OCI-LY1 (cell line): Measurements from ENCODE around the gene TAS2R30.
A peak's percentile ranks its signal among the peaks of the same experiment; 100 is the strongest.

Experiments used
- H2AFZ ChIP-seq: fragments of 200-600 bp; sonication (generic), shearing (Covaris generic); 2 replicates; pipeline ENCODE4 v1.6.0; 2014; ENCODE audit warnings: antibody characterized with exemption, mild to moderate bottlenecking, low read length
- H3F3A ChIP-seq: fragments of 200-600 bp; sonication (generic), shearing (Covaris generic); 2 replicates; pipeline ENCODE4 v1.6.0; 2014; ENCODE audit warnings: mild to moderate bottlenecking, antibody characterized with exemption, low read length, moderate library complexity; ENCODE audit not compliant: insufficient read depth
- H3K27ac ChIP-seq: fragments of 200-600 bp; sonication (generic); 2 replicates; pipeline ENCODE4 v1.5.1; 2014; ENCODE audit warnings: low read length, mixed run types, mild to moderate bottlenecking, low read depth; ENCODE audit not compliant: poor library complexity, severe bottlenecking
- H3K27me3 ChIP-seq: fragments of 200-600 bp; sonication (generic); 2 replicates; pipeline ENCODE4 v1.6.0; 2014; ENCODE audit warnings: antibody characterized with exemption, mild to moderate bottlenecking, low read length, moderate library complexity; ENCODE audit not compliant: insufficient read depth
- H3K36me3 ChIP-seq: fragments of 200-600 bp; sonication (generic); 2 replicates; pipeline ENCODE4 v1.6.1; 2014; ENCODE audit warnings: mild to moderate bottlenecking, antibody characterized with exemption, low read length, moderate library complexity, mixed read lengths; ENCODE audit not compliant: insufficient read depth
- H3K4me1 ChIP-seq: fragments of 200-600 bp; sonication (generic); 2 replicates; pipeline ENCODE4 v1.5.1; 2014; ENCODE audit warnings: mild to moderate bottlenecking, low read length, moderate library complexity; ENCODE audit not compliant: insufficient read depth, severe bottlenecking
- H3K4me2 ChIP-seq: fragments of 200-600 bp; sonication (generic), shearing (Covaris generic); 2 replicates; pipeline ENCODE4 v1.6.1; 2014; ENCODE audit warnings: low read length
- H3K4me3 ChIP-seq: fragments of 200-600 bp; sonication (generic); 2 replicates; pipeline ENCODE4 v1.5.1; 2014; ENCODE audit warnings: low read length, low read depth, mild to moderate bottlenecking, mixed read lengths; ENCODE audit not compliant: poor library complexity, severe bottlenecking
- H3K79me2 ChIP-seq: fragments of 200-600 bp; shearing (Covaris generic); 2 replicates; pipeline ENCODE4 v1.6.1; 2016; ENCODE audit warnings: mixed run types, low read length, mixed read lengths; ENCODE audit not compliant: insufficient read depth
- H3K9ac ChIP-seq: fragments of 200-600 bp; sonication (generic), shearing (Covaris generic); 2 replicates; pipeline ENCODE4 v1.6.1; 2014; ENCODE audit warnings: mild to moderate bottlenecking, low read length, mixed read lengths
- H3K9me2 ChIP-seq: fragments of 200-600 bp; sonication (generic), shearing (Covaris generic); 2 replicates; pipeline ENCODE4 v1.6.1; 2014; ENCODE audit warnings: low read depth, mild to moderate bottlenecking, low read length, mixed read lengths
- H3K9me3 ChIP-seq: fragments of 200-600 bp; shearing (Covaris generic); 2 replicates; pipeline ENCODE4 v1.6.1; 2014; ENCODE audit warnings: low read length, mixed read lengths
- H4K20me1 ChIP-seq: fragments of 200-600 bp; sonication (generic), shearing (Covaris generic); 2 replicates; pipeline ENCODE4 v1.6.0; 2016; ENCODE audit warnings: mild to moderate bottlenecking, low read length; ENCODE audit not compliant: insufficient read depth
- CTCF ChIP-seq: fragments of 200-600 bp; sonication (generic), shearing (Covaris generic); IDR thresholded peaks from 2 replicates; pipeline ENCODE4 v1.5.1; 2017; ENCODE audit warnings: mild to moderate bottlenecking, antibody characterized with exemption, low read length, moderate library complexity, mixed read lengths
- EZH2 ChIP-seq: fragments of 200-600 bp; sonication (generic), shearing (Covaris generic); IDR thresholded peaks from 2 replicates; pipeline ENCODE4 v1.8.0; 2017; ENCODE audit warnings: borderline replicate concordance, mixed run types, mild to moderate bottlenecking, antibody characterized with exemption, low read length, moderate library complexity, mixed read lengths

TAS2R30 gene

GRCh38 chr12:11171145-11171968, 36.9 kb upstream of the TAS2R30 start, which contains the start of gene SMIM10L1:
SMIM10L1 (plus strand) TSS chr12:11171194; CDS start chr12:11171357, 163 bp downstream.
- Histone ChIP-seq H3K9me3 (no peaks in the 10 kb centered on the region), H3K4me1 (peaks cover 41% of the 10 kb centered on the region), H3K27me3 (peaks cover 3% of the 10 kb centered on the region; the same call in 1 of the 2 replicates), H3K4me3 (peak within 1 kb of the TSS; percentile 90), H3K4me2 (peak within 1 kb of the TSS; percentile 96), H3K79me2 (peaks cover 69% of the 10 kb centered on the region), H4K20me1 (no peaks in the 10 kb centered on the region), H3K9me2 (no peaks in the 10 kb centered on the region), H3K36me3 (peaks cover 59% of the 10 kb centered on the region), H3K9ac (peak within 1 kb of the TSS; percentile 73), H2AFZ (no peak within 1 kb of the TSS; the same call in 1 of the 2 replicates), H3K27ac (peak within 1 kb of the TSS; percentile 87), H3F3A (no peaks in the 10 kb centered on the region)
- TF ChIP-seq CTCF (no peak), EZH2 (no peak)

GRCh38 chr12:11170810-11171144, 36.3 kb upstream of the TAS2R30 start:
- Histone ChIP-seq H3K79me2 (peaks cover 75% of the 10 kb centered on the region), H2AFZ (no peak overlapping the region), H3F3A (no peaks in the 10 kb centered on the region)

GRCh38 chr12:11166300-11166699, 31.9 kb upstream of the TAS2R30 start:
- no peak overlapping the region for H3K4me2 ChIP-seq
- H2AFZ ChIP-seq: no peak overlapping the region
- H3K27me3 ChIP-seq: peaks cover 3% of the 10 kb centered on the region; the same call in 1 of the 2 replicates
- TF ChIP-seq EZH2 (no peak), CTCF (no peak)
- no peaks in the 10 kb centered on the region for H3K9me3 ChIP-seq
- no peaks in the 10 kb centered on the region for H4K20me1 ChIP-seq
- H3K9me2 ChIP-seq: no peaks in the 10 kb centered on the region
- H3K79me2 ChIP-seq: peaks cover 93% of the 10 kb centered on the region
- peaks cover 61% of the 10 kb centered on the region for H3K36me3 ChIP-seq
- H3K4me3 ChIP-seq: no peak overlapping the region
- H3F3A ChIP-seq: no peaks in the 10 kb centered on the region
- H3K4me1 ChIP-seq: peaks cover 24% of the 10 kb centered on the region
- no peak overlapping the region for H3K27ac ChIP-seq
- H3K9ac ChIP-seq: no peak overlapping the region

More at GRCh38 chr12:11170810-11171144, 36.3 kb upstream of the TAS2R30 start:
- peak overlapping the region; percentile 73 for H3K9ac ChIP-seq
- H3K4me3 ChIP-seq: peak overlapping the region; percentile 90
- H4K20me1 ChIP-seq: no peaks in the 10 kb centered on the region
- H3K4me2 ChIP-seq: peak overlapping the region; percentile 96
- H3K4me1 ChIP-seq: peaks cover 41% of the 10 kb centered on the region
- no peaks in the 10 kb centered on the region for H3K9me3 ChIP-seq
- peak overlapping the region; percentile 87 for H3K27ac ChIP-seq
- peaks cover 3% of the 10 kb centered on the region; the same call in 1 of the 2 replicates for H3K27me3 ChIP-seq
- peaks cover 60% of the 10 kb centered on the region for H3K36me3 ChIP-seq
- TF ChIP-seq EZH2 (no peak), CTCF (no peak)
- no peaks in the 10 kb centered on the region for H3K9me2 ChIP-seq
